HG02981 (cell line): ENCODE results near the gene SIGLEC8.
"Not testable (repeated sequence)": the region's sequence is repeated elsewhere in the genome, so short reads cannot be mapped to it uniquely, and the experiment has no call there.

Experiments used
- ATAC-seq: cut with Tn5 transposase; IDR thresholded peaks from one replicate; pipeline ENCODE4 v1.9.1; 2021; ENCODE audit warnings: mild to moderate bottlenecking, moderate library complexity; ENCODE audit not compliant: unreplicated experiment

Gene SIGLEC8

GRCh38 chr19:51458051-51458645 is at the start of gene SIGLEC8:
TSS of gene SIGLEC8 (minus strand) at chr19:51458454. CDS start at chr19:51458387, 67 bp downstream.
- ATAC-seq: no peak

- no peak for ATAC-seq
These were observed 49.4 kb upstream of the SIGLEC8 start for GRCh38 chr19:51507640-51508058.

- ATAC-seq: no peak
These were observed 48.9 kb upstream of the SIGLEC8 start for GRCh38 chr19:51507192-51507591.

- no peak for ATAC-seq
These were observed 47.6 kb upstream of the SIGLEC8 start for GRCh38 chr19:51505904-51506303.

- ATAC-seq: no peak
These were observed 45.6 kb upstream of the SIGLEC8 start for GRCh38 chr19:51503896-51504295.

- no peak for ATAC-seq
These were observed 45.1 kb upstream of the SIGLEC8 start for GRCh38 chr19:51503286-51503817.

- no peak for ATAC-seq
These were observed 43.5 kb upstream of the SIGLEC8 start, which contains the start of gene SIGLEC12 for GRCh38 chr19:51501594-51502263. TSS of gene SIGLEC12 (minus strand) at chr19:51501800. CDS start at chr19:51501733, 67 bp downstream.

GRCh38 chr19:51500931-51501330 is 42.7 kb upstream of the SIGLEC8 start:
- ATAC-seq: not testable (repeated sequence)

- ATAC-seq: no peak
These were observed 39.4 kb upstream of the SIGLEC8 start for GRCh38 chr19:51497666-51498065.

GRCh38 chr19:51493776-51494175 is 35.5 kb upstream of the SIGLEC8 start:
- ATAC-seq: no peak

GRCh38 chr19:51491586-51491985 is 33.3 kb upstream of the SIGLEC8 start:
- ATAC-seq: no peak

GRCh38 chr19:51490676-51491075 is 32.4 kb upstream of the SIGLEC8 start:
- no peak for ATAC-seq

GRCh38 chr19:51489113-51489512 is 30.9 kb upstream of the SIGLEC8 start:
- ATAC-seq: no peak

GRCh38 chr19:51488491-51488890 is 30.2 kb upstream of the SIGLEC8 start:
- no peak for ATAC-seq

- ATAC-seq: no peak
These were observed 27.9 kb upstream of the SIGLEC8 start for GRCh38 chr19:51485960-51486660.

GRCh38 chr19:51480590-51480989 is 22.3 kb upstream of the SIGLEC8 start:
- ATAC-seq: no peak

- no peak for ATAC-seq
These were observed 21.5 kb upstream of the SIGLEC8 start for GRCh38 chr19:51479531-51480331.

GRCh38 chr19:51478381-51479234 is 20.4 kb upstream of the SIGLEC8 start, which contains the start of gene CEACAM18:
TSS of gene CEACAM18 (plus strand) at chr19:51478539.
- no peak for ATAC-seq

- no peak for ATAC-seq
These were observed 19.1 kb upstream of the SIGLEC8 start for GRCh38 chr19:51477344-51477743.

- no peak for ATAC-seq
These were observed 17.9 kb upstream of the SIGLEC8 start for GRCh38 chr19:51476164-51476563.
